H9 (cell line): ENCODE measurements around the gene ABCA13. TPM values are rescaled to one million over a fixed set of nuclear protein-coding genes. Genes with fewer than 3 reads are reported as not detected.

Experiments
- DNase-seq: peaks from one replicate; pipeline ENCODE4 v3.0.0-alpha.2; 2017
- H2AFZ ChIP-seq: one replicate; pipeline ENCODE4 v1.6.1; 2013; ENCODE audit warnings: mild to moderate bottlenecking, low read length, control low read depth, moderate library complexity
- H2AK5ac ChIP-seq: 2 replicates; pipeline ENCODE4 v1.6.1; 2013; ENCODE audit warnings: low read length, control low read depth, mixed read lengths; ENCODE audit not compliant: insufficient read length
- H2BK120ac ChIP-seq: one replicate; pipeline ENCODE4 v1.6.1; 2013; ENCODE audit warnings: low read depth, mild to moderate bottlenecking, low read length, control low read depth, inconsistent platforms; ENCODE audit not compliant: poor library complexity, severe bottlenecking
- H2BK12ac ChIP-seq: 2 replicates; pipeline ENCODE4 v1.6.1; 2013; ENCODE audit warnings: low read length, control low read depth, mixed read lengths, low read depth; ENCODE audit not compliant: insufficient read length
- H2BK15ac ChIP-seq: 2 replicates; pipeline ENCODE4 v1.6.1; 2013; ENCODE audit warnings: low read depth, low read length, control low read depth
- H2BK20ac ChIP-seq: one replicate; pipeline ENCODE4 v1.6.1; 2013; ENCODE audit warnings: low read depth, mild to moderate bottlenecking, low read length, control low read depth, inconsistent platforms; ENCODE audit not compliant: poor library complexity, severe bottlenecking
- H2BK5ac ChIP-seq: 2 replicates; pipeline ENCODE4 v1.6.1; 2013; ENCODE audit warnings: low read length, control low read depth, mixed read lengths; ENCODE audit not compliant: insufficient read length
- H3K14ac ChIP-seq: 2 replicates; pipeline ENCODE4 v1.6.1; 2013; ENCODE audit warnings: low read length, control low read depth; ENCODE audit not compliant: insufficient read depth
- H3K18ac ChIP-seq: 2 replicates; pipeline ENCODE4 v1.6.1; 2013; ENCODE audit warnings: low read depth, mild to moderate bottlenecking, mixed read lengths, low read length, control low read depth; ENCODE audit not compliant: insufficient read length
- H3K23ac ChIP-seq: 2 replicates; pipeline ENCODE4 v1.6.1; 2013; ENCODE audit warnings: low read length, control low read depth, mixed read lengths, low read depth; ENCODE audit not compliant: insufficient read length
- H3K23me2 ChIP-seq: 2 replicates; pipeline ENCODE4 v1.6.1; 2013; ENCODE audit warnings: low read depth, mild to moderate bottlenecking, mixed read lengths, low read length, control low read depth; ENCODE audit not compliant: insufficient read length, poor library complexity, severe bottlenecking
- H3K27ac ChIP-seq: 2 replicates; pipeline ENCODE4 v1.5.1; 2013; ENCODE audit warnings: low read length, control low read depth, mixed read lengths, low read depth; ENCODE audit not compliant: insufficient read length
- H3K27me3 ChIP-seq: 2 replicates; pipeline ENCODE4 v1.6.1; 2013; ENCODE audit warnings: low read length, control low read depth, inconsistent platforms; ENCODE audit not compliant: insufficient read depth
- H3K4ac ChIP-seq: 2 replicates; pipeline ENCODE4 v1.6.1; 2013; ENCODE audit warnings: low read depth, mild to moderate bottlenecking, control low read depth, inconsistent platforms, low read length, moderate library complexity
- H3K4me1 ChIP-seq: 2 replicates; pipeline ENCODE4 v1.6.1; 2013; ENCODE audit warnings: low read length, control low read depth, inconsistent platforms; ENCODE audit not compliant: insufficient read depth
- H3K4me2 ChIP-seq: 2 replicates; pipeline ENCODE4 v1.6.1; 2013; ENCODE audit warnings: low read length, control low read depth, mixed read lengths; ENCODE audit not compliant: insufficient read length, insufficient read depth
- H3K56ac ChIP-seq: 2 replicates; pipeline ENCODE4 v1.6.1; 2013; ENCODE audit warnings: low read depth, mild to moderate bottlenecking, mixed read lengths, low read length, control low read depth; ENCODE audit not compliant: insufficient read length
- H3K79me1 ChIP-seq: 2 replicates; pipeline ENCODE4 v1.6.1; 2013; ENCODE audit warnings: low read depth, mild to moderate bottlenecking, moderate library complexity, low read length, control low read depth, inconsistent platforms; ENCODE audit not compliant: insufficient read depth, poor library complexity, severe bottlenecking
- H3K79me2 ChIP-seq: 2 replicates; pipeline ENCODE4 v1.6.1; 2013; ENCODE audit warnings: low read length, control low read depth, inconsistent platforms; ENCODE audit not compliant: insufficient read depth
- H3K9ac ChIP-seq: 2 replicates; pipeline ENCODE4 v1.6.1; 2013; ENCODE audit warnings: low read length, control low read depth, mixed read lengths; ENCODE audit not compliant: insufficient read length; ENCODE audit errors: extremely low read depth
- H3K9me3 ChIP-seq: one replicate; pipeline ENCODE4 v1.6.1; 2013; ENCODE audit warnings: low read depth, low read length, inconsistent platforms; ENCODE audit not compliant: control insufficient read depth
- H3T11ph ChIP-seq: one replicate; pipeline ENCODE4 v1.6.1; 2013; ENCODE audit warnings: mild to moderate bottlenecking, low read length, control low read depth, inconsistent platforms
- H4K20me1 ChIP-seq: one replicate; pipeline ENCODE4 v1.6.1; 2013; ENCODE audit not compliant: control insufficient read depth, insufficient read length, insufficient read depth
- H4K5ac ChIP-seq: 2 replicates; pipeline ENCODE4 v1.6.1; 2013; ENCODE audit warnings: low read depth, mild to moderate bottlenecking, mixed read lengths, low read length, control low read depth; ENCODE audit not compliant: insufficient read length
- H4K8ac ChIP-seq: replicated peaks from 2 replicates; pipeline ENCODE4 v1.6.1; 2013; ENCODE audit warnings: low read length, control low read depth, mixed read lengths, low read depth; ENCODE audit not compliant: insufficient read length
- H4K91ac ChIP-seq: 2 replicates; pipeline ENCODE4 v1.6.1; 2013; ENCODE audit warnings: low read depth, mild to moderate bottlenecking, moderate library complexity, mixed read lengths, low read length, control low read depth; ENCODE audit not compliant: insufficient read length
- H3K27ac Mint-ChIP-seq, 3 experiments: 2 replicates in 2 of 3; 3 replicates in 1 of 3; pipeline ENCODE4 v1.8.0; 2020 to 2021; ENCODE audit warnings: mixed read lengths in 3 of 3, mild to moderate bottlenecking in 1 of 3, moderate library complexity in 1 of 3
- H3K27me3 Mint-ChIP-seq: 2 replicates; pipeline ENCODE4 v1.8.0; 2021; ENCODE audit warnings: low read depth, mild to moderate bottlenecking, moderate library complexity, mixed read lengths
- H3K36me3 Mint-ChIP-seq, 3 experiments: 2 replicates in 2 of 3; 3 replicates in 1 of 3; pipeline ENCODE4 v1.8.0; 2020 to 2021; ENCODE audit warnings: low read depth in 3 of 3, mixed read lengths in 3 of 3; ENCODE audit not compliant: insufficient read depth in 1 of 3
- H3K4me1 Mint-ChIP-seq, 2 experiments: 2 replicates each; pipeline ENCODE4 v1.8.0; 2020; ENCODE audit warnings: mixed read lengths in 2 of 2
- H3K4me3 Mint-ChIP-seq, 2 experiments: 2 replicates in 1 of 2; 3 replicates in 1 of 2; pipeline ENCODE4 v1.8.0; 2020 to 2021; ENCODE audit warnings: mild to moderate bottlenecking in 2 of 2, mixed read lengths in 2 of 2, moderate library complexity in 1 of 2
- H3K9me3 Mint-ChIP-seq, 2 experiments: 2 replicates in 1 of 2; 3 replicates in 1 of 2; pipeline ENCODE4 v1.8.0; 2020; ENCODE audit warnings: mild to moderate bottlenecking in 2 of 2, mixed read lengths in 2 of 2, moderate library complexity in 1 of 2
- WGBS: extraction: QIAGEN DNeasy Blood & Tissue Kit; methylation state at CpG from one replicate; pipeline ENCODE4 v1.1.7; 2013; ENCODE audit warnings: missing lambda C conversion rate, low lambda C conversion rate, mixed read lengths; ENCODE audit not compliant: insufficient read length; ENCODE audit errors: extremely low coverage; 5-methylcytosine and 5-hydroxymethylcytosine counted together
- total RNA-seq: library from RNA; stranded (reverse); gene quantifications from 2 replicates; pipeline ENCODE4 v1.2.1, GENCODE V29; 2021
- TF ChIP-seq, protein P1 (sequence below): fragments of 200-600 bp; sonication (generic); conservative IDR thresholded peaks from 3 replicates; pipeline ENCODE4 v1.8.0; 2021; ENCODE audit warnings: antibody characterized with exemption, mild to moderate bottlenecking

ABCA13 gene
- total RNA-seq, 1 experiment from 2014 or later: 0.11 TPM

DNA sequence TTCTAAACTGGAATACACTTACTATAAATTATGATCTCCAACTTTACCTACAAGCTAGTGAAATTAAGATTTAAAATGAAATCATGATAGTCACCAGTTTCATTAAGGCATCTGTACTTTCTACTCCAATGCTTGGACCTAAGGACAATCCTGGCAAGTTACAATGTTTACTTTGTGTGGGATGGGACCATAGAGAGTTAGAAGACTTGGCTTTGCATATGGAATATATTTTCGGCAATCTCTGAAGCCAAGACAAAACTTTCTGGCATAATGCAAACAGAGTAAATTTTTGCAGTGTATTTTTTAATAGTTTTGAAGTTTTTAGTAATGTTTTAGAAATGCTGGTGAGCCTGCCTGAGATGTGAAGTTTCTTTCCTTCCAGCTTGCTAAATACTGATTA is 248.9 kb downstream of the ABCA13 start:
- H3K4me1 Mint-ChIP-seq: peaks cover 3 to 7% of the 10 kb centered on the region in 2 experiments; a peak in 2 of 4 replicates
- no peaks in the 10 kb centered on the region; a peak in 3 of 7 replicates for H3K36me3 Mint-ChIP-seq
- Histone ChIP-seq H3K23ac (no peak overlapping the region), H2AK5ac (no peak overlapping the region), H4K20me1 (no peaks in the 10 kb centered on the region), H3T11ph (no peak overlapping the region), H4K8ac (no peak overlapping the region), H3K4me2 (no peak overlapping the region), H3K79me2 (no peaks in the 10 kb centered on the region), H3K9ac (no peak overlapping the region), H2BK20ac (no peak overlapping the region), H2BK5ac (no peak overlapping the region), H2BK12ac (no peak overlapping the region), H4K91ac (no peak overlapping the region), H3K79me1 (no peaks in the 10 kb centered on the region), H3K56ac (no peak overlapping the region), H3K18ac (no peak overlapping the region), H3K14ac (no peak overlapping the region), H3K9me3 (no peaks in the 10 kb centered on the region), H4K5ac (no peak overlapping the region), H2BK120ac (no peak overlapping the region), H3K27ac (no peak overlapping the region), H3K23me2 (no peaks in the 10 kb centered on the region), H3K27me3 (no peaks in the 10 kb centered on the region), H3K4ac (no peak overlapping the region), H2AFZ (no peak overlapping the region), H2BK15ac (no peak overlapping the region), H3K4me1 (no peaks in the 10 kb centered on the region; the same call in 1 of the 2 replicates)
- H3K27ac Mint-ChIP-seq: no peak overlapping the region
- H3K4me3 Mint-ChIP-seq: no peak overlapping the region
- no peaks in the 10 kb centered on the region for H3K27me3 Mint-ChIP-seq
- DNase-seq: no peak
- TF ChIP-seq, protein P1, sequence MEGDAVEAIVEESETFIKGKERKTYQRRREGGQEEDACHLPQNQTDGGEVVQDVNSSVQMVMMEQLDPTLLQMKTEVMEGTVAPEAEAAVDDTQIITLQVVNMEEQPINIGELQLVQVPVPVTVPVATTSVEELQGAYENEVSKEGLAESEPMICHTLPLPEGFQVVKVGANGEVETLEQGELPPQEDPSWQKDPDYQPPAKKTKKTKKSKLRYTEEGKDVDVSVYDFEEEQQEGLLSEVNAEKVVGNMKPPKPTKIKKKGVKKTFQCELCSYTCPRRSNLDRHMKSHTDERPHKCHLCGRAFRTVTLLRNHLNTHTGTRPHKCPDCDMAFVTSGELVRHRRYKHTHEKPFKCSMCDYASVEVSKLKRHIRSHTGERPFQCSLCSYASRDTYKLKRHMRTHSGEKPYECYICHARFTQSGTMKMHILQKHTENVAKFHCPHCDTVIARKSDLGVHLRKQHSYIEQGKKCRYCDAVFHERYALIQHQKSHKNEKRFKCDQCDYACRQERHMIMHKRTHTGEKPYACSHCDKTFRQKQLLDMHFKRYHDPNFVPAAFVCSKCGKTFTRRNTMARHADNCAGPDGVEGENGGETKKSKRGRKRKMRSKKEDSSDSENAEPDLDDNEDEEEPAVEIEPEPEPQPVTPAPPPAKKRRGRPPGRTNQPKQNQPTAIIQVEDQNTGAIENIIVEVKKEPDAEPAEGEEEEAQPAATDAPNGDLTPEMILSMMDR: no peak
- no peaks in the 10 kb centered on the region; a peak in 1 of 5 replicates for H3K9me3 Mint-ChIP-seq
- no CpG with 5 or more reads among the region's 1 CpG for WGBS
